ENCODE data around the gene ACBD6.
A peak's percentile ranks its signal among the peaks of the same experiment; 100 is the strongest.
"Not testable (repeated sequence)": the region's sequence is repeated elsewhere in the genome, so short reads cannot be mapped to it uniquely, and the experiment has no call there.

Gene ACBD6

GRCh38 chr1:180502361-180503279 lies at the start of gene ACBD6:
ACBD6 (minus strand) TSS chr1:180502577; CDS start chr1:180502266, 311 bp downstream.
- peak; percentile 83 for DNase-seq

GRCh38 chr1:180551997-180552396 lies 49.6 kb upstream of the ACBD6 start:
- DNase-seq, result no peak

- no peak for DNase-seq
Measured at GRCh38 chr1:180550241-180550640, 47.9 kb upstream of the ACBD6 start.

GRCh38 chr1:180549770-180550169 lies 47.4 kb upstream of the ACBD6 start:
- not testable (repeated sequence) for DNase-seq

- no peak for DNase-seq
Measured at GRCh38 chr1:180548686-180549317, 46.4 kb upstream of the ACBD6 start.

- no peak for DNase-seq
Measured at GRCh38 chr1:180545991-180546390, 43.6 kb upstream of the ACBD6 start.

GRCh38 chr1:180544050-180544449 lies 41.7 kb upstream of the ACBD6 start:
- DNase-seq, result no peak

GRCh38 chr1:180542838-180543145 lies 40.4 kb upstream of the ACBD6 start:
- DNase-seq, result no peak

GRCh38 chr1:180542113-180542837 lies 39.9 kb upstream of the ACBD6 start:
- no peak for DNase-seq

GRCh38 chr1:180540697-180541594 lies 38.6 kb upstream of the ACBD6 start:
- DNase-seq, result no peak

- DNase-seq, result no peak
Measured at GRCh38 chr1:180539136-180539535, 36.8 kb upstream of the ACBD6 start.

- DNase-seq, result no peak
Measured at GRCh38 chr1:180536821-180537372, 34.5 kb upstream of the ACBD6 start.

GRCh38 chr1:180535418-180535999 lies 33.1 kb upstream of the ACBD6 start:
- DNase-seq, result no peak

GRCh38 chr1:180534214-180534613 lies 31.8 kb upstream of the ACBD6 start:
- DNase-seq, result no peak

- DNase-seq, result peak; percentile 64
Measured at GRCh38 chr1:180533266-180533987, 31.1 kb upstream of the ACBD6 start.

- DNase-seq, result no peak
Measured at GRCh38 chr1:180532854-180533253, 30.5 kb upstream of the ACBD6 start.

- no peak for DNase-seq
Measured at GRCh38 chr1:180530501-180530900, 28.1 kb upstream of the ACBD6 start.

- no peak for DNase-seq
Measured at GRCh38 chr1:180528868-180529470, 26.6 kb upstream of the ACBD6 start.

GRCh38 chr1:180527101-180527669 lies 24.8 kb upstream of the ACBD6 start:
- no peak for DNase-seq

GRCh38 chr1:180525715-180526039 lies 23.3 kb upstream of the ACBD6 start:
- no peak for DNase-seq
